NCI-H146 treated with DMSO at 0.1 percent for 48 hours (cell line): ENCODE measurements around the gene ADA.
"Not testable (repeated sequence)": the region's sequence is repeated elsewhere in the genome, so short reads cannot be mapped to it uniquely, and the experiment has no call there.

ENCODE experiments used
- DNase-seq: peaks from one replicate; lab custom pipeline; 2025; ENCODE audit not compliant: unreplicated experiment; lab: John Stamatoyannopoulos, UW

ADA gene

DNA sequence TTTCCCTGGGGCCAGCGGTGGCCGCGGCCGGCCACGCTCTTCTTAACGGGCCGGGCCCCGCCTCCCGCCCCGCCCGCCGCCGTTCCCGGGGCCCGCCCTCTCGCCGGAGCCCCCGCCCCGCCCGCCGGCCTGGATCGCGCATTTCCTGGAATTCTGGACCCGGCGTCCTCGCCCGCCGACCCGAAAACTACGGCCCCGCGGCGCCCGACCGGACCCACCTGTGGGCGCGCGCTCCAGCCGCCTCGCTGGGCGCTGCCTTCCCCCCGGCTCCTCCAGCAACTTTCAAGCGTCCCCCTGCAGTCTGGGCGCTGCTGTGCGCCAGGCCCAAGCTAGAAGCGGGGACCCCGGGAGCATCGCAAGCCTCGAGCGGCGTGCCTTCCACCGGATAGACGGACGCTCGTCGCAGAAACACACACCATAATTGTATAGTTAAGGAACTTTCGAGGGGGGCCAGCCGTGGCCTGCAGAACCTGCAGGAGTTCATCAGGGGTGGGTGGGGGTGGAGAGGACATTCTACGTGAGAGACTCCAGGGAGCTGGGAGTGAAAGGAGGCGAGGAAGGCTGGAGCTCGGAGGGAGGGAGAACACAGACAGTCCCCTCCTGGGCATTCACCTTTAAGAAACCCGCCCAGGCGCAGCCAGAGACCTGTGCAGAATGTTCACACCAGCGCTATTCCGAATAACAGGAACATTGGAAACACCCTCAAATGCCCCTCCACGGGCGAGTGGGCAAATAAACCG lies at the start of gene ADA:
Gene ADA (minus strand): TSS at position 16 of the 740 bp plus-strand sequence. CDS start 92 bp downstream, outside the sequence.
- DNase-seq = peak; percentile 61

DNA sequence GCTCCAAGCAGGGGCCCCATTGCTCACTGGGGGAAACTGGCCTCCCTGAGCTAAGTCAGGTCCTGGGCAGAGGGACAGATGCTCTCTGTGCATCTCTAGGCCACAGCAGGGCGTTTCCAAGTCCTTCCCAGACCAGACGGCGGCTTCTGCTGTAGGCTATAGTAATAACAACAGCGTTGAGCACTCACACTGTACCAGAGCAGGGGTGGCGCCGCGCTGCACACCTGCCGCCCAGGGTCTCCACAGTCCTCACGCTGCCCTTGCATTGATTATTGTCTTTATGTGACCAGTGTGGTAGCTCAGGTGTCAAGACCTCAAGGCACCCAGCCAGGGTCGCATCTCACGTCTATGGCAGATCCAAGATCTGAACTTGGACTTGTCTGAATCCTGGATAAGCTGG lies 48.8 kb upstream of the ADA start:
- DNase-seq = peak; percentile 53

DNA sequence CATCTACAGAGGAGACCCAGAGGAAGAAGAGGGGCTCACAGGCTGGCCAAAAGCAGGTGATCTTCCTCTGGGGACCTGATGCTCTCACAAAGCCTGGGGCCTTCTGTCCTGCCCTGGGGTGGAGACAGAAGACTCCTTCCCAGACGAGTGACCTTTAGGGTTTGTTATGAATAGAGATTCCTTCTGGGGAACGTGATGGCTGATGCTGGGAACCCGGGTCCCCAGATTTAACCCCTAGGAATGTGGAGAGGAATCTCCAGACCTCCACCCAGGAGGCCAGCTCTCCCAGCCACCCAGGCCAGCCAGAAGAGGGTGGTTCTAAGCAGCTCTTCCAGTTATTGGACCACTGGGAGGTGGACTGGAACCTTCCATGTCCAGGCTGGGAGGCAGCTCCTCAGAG lies 46.9 kb upstream of the ADA start:
- DNase-seq = no peak

DNA sequence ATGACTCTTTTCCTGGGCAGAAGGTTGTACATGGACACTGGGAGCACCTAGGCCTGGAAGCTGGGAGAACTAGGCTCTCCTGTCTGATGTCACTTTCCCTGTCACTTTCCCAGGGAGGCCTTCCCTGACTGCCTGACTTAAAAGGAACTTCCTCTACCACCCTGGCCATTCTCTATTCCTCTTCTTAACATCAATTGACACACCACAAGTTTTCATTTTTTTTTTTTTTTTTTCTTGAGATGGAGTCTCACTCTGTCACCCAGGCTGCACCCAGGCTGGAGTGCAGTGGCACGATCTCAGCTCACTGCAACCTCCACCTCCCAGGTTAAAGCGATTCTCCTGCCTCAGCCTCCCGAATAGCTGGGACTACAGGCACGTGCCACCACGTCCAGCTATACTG lies 45.5 kb upstream of the ADA start:
- not testable (repeated sequence) for DNase-seq

DNA sequence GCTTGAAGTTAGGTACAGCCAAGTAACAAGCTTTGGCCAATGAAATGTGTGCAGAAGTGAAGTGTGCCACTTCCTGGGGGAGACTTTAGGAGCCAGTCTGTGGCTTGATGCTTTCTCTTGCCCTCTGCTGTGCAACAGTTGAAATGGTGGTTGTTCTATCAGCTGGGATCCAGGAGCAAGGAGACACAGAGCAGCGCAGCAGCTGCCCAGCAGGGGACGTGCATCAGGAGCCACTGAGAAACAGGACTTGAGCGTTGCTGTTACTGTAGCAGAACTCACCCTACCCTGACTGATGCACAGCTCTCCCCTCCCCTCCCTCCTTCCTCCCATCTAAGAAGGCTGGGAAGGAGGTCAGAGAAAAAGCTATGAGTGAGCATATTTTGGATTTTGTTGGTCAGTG lies 44.8 kb upstream of the ADA start:
- DNase-seq = no peak

DNA sequence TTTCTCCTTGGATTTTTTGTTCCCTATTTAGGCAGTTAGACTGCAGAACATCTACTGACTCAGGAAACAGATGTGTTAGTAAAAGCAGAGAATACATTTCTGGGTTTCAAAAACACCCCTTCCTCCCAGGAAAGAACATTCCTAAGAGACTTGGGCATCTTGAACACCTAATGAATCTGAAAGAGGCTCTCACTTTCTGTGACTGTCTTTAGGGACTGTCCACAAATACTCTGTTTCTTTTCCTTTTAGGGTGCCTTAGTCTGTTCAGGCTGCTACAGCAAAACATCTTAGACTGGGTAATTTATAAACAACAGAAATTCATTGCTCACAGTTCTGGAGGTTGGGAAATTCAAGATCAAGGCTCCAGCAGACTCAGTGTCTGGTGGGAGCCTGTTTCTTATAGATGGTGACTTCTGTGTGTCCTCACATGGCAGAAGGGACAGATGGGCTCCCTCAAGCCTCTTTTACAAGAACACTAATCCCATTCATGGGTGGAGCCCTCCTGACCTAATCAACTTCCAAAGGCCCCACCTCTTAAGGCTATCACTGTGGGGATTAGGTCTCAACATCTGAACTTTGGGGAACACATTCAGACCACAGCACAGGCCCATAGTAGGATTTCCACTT lies 44.3 kb upstream of the ADA start:
- no peak for DNase-seq

DNA sequence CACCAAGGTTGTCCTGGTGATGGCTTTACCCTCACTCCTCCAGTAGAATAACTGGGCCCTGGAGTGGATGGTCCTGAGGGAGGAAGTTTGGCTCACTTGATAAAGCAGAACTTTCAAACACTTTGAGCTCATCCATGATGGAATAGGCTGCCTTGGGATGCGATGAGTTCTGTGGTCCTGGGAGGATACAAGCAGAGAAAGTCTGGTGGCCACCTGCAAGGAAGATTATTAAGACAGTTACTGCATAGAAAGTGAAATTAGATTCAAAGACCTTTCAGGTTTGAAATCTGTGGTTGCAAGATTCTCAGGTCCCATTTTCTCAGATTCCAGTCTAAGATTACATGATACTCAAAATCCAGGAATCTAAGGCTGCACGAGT lies 43.8 kb upstream of the ADA start:
- DNase-seq = no peak

DNA sequence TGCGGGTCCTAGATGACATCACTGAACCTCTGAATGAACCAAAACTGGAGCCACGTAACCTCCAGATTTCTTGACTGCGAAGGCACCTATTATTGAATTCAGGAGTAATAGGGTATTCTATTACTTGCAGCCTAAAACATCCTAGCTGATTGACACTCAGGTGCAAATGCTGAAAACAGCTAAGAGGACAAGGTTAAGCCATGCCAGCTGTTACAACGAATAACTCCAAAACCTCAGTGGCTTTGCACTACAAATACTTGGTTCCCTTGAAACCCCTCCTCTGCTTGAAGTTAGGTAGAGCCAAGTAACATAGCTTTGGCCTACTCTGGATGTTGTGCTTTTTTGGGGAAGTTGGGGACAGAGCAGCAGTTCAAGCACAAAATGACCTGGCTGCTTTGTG lies 42.7 kb upstream of the ADA start:
- DNase-seq = no peak

DNA sequence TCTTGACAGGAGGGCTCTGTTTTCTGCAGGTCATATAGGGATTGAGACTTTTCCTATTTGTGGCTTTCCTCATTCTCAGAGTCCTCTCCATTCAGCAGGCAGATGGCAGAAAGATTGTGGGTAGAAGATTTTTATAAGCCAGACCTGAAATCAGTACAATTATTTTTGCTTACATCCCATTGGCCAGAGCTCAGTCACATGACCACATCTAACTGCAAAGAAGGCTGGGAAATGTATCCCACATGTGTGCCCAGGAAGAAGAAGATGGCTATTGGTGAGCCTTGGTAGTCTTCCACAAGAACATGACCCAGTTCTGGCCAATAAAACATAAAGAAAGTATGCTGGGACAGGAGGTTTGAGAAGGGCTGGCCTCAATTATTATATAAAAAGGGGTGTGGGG lies 42.1 kb upstream of the ADA start:
- no peak for DNase-seq

DNA sequence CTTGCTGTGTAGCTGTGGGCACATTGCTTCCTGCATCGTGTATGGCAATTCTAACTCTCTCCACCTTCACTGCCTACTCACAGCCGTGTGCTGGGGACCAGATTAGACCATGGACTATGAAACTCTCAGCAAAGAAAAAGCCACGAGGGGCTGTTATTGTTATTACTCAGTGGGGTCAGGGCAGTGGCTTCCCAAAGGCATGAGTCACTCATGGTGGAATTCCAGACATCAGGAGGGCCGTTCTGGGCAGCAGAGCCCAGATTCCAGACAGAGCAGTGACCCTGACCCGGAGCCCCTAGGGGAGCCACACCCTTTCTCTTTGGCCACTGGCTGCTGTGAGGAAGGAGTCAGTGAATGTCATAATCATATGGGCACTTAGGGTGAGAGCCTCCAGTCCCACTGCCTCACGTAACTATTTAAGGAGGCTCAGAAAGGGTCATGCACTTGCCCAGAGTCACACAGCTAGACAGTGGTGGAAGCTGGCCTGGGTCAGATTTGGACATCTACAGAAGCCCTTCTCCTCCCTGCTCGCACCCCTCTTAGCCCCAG lies 41.5 kb upstream of the ADA start:
- no peak for DNase-seq

DNA sequence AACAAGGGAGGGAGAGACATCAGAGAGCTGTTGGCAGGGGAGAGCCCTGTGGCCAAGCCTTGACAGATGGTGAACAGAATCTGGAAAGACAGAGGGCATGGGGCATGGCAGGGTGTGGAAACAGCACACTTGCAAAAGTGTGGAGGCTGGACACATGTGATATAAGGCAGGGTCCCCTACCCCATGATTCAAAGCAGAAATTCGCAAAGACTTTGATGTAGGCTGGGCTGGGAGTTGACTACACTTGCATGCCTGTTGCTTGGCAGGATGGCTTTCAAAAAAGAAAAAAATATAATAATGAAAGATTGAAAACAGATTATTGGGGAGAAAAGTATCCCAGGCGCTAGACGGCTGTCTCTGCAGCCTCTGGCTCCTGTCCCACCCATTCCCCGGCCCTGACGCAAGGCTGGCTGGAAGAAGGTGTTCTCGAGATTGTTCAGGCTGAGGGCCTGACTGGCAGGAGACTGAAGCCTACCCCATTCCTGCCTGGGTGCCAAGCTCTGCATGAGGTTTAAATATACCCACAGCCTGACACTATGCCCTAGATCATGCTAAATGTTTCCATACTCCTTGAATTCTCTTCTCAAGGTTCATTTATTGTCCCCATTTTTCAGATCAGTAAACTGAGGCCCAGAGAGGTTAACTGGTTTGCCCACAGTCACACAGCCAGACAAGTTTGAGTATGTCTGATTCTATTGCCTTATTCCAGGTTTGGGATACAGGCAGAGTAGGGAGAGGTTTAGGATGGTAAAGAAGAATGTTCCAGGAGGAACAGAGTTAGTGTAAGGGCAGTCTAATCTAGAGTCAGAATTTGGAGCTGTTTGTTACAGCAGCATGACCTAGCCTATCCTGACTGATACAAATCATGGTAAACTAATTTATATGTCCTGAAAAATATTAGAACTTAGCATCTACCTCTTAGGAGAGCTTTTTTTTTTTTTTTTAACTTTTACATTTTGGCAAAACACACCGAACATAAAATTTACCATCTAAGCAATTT lies 40.2 kb upstream of the ADA start:
- DNase-seq = no peak

DNA sequence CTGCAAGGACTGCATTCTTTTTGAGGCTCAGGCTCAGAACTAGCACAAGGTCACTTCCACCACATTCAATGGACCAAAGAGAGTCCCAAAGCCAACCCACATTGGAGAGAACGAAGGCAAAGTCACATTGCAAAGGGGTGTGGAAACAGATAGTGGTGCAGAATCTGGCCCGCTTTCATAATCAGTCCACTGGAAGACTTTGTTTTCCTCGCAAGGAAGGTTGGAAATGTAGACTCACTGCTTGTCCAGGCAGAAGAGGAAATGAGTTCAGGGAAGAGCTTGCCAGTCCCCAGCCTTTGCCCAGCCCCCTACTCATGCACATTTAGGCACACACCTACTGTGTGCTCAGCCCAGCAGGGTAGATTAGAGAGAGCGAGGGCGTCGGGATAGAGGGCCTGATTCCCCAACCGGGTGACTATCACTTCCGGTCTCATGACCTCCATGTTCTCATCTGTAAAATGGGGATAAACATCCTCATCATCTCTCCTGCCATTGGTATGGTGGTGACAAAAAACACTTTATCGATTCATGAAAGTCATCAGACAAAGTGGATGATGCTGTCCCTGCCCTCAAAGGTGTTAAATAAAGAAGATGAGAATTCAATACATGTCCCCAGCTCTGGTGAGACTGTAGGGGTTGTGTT lies 39.4 kb upstream of the ADA start:
- DNase-seq = no peak

DNA sequence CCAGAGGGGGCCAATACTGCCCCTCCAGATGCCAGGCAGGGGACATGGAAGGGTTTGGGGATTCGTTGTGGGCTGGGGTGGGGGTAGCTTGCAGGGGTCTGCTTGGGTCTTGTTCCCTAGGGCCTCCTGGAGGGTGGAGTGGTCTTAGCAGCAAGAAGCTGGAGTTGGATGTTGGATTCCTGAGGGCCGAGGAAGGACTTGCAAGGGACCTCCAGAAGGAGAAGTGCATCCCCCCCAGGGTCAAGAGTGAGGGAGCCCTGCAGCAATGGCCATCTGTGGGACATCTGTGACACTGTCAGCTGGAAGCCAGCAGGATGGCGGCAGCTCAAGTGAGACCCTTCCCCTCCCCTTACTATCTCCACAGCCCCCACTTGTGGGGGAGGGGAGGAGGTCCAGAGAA lies 38.3 kb upstream of the ADA start:
- no peak for DNase-seq

DNA sequence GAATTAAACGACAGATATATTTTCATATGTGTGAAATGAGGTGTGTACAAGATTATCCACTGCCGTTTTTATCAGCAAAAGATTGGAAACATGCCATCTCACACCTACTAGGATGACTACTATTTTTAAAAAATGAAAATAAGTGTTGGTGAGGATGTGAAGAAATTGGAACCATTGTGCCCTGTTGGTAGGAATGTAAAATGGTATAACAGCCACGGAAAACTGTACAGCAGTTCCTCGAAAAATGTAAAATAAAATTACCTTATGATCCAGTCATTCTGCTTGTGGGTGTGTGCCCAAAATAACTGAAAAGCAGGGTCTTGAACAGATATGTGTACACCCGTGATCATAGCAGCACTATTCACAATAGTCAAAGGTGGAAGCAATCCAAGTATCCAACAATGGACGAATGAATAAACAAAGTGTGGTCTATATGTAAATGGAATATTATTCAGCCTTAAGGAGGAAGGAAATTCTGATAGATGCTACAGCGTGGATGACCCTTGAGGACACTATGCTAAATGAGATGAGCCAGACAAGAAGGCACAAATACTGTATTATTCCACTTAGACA lies 36.6 kb upstream of the ADA start:
- DNase-seq = no peak

DNA sequence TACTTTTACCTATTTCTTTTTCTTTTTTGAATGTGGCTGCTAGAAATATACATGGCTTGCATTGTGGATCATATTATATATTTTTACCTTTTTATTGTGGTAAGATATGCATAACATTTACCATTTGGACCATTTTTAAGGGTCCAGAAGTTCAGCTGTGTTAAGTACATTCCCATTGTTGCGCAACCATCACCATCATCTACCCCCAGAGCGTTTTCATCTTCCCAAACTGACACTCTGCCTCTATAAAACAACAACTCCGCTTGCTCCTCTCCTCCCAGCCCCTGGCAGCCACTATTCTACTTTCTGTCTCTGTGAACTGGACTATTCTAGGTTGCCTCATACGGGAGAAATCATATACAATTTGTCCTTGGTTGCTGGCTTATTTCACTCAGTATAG lies 35.4 kb upstream of the ADA start:
- no peak for DNase-seq

DNA sequence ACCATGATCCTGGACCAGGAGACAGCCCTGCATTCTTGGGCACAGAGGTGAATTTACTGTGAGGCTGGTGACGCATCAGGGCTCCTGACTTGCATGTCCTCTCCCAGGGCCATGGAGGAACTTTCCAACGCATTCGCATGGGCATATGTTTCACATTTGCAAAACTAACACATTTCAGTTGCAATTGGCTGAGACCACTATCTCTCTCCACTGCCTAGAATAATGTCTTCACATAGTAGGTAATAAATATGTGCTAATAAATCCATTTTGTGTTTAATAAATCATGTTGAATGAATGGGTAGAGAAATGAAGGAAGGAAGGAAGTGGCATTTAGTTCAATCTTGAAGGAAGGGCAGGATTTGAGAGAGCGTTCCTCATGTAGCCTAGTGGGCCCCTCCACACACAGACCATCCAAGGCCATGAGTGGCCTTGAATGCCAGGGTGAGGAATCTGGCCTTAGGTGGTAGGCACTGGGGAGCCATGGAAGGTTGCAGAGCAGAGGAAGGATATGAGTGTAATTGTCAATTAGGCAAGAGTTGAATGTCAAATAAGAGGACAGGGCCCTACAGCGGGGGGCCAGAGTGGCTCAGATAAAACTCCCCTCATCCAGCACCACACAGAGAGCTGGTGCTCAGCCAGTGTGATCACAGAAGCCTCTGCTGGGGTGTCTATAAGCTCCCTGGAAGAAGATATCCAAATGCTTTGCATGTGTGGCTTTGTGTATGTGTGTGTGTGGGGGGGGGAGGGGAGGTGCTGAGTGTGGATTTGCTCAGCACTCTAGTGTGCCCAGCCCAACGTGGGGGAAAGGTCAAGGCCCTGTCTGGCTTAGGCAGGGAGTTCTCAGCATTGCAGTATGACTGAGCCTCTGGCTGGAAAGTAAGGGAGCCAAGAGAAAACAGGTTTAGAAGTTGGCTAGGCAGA lies 32.8 kb upstream of the ADA start:
- no peak for DNase-seq

DNA sequence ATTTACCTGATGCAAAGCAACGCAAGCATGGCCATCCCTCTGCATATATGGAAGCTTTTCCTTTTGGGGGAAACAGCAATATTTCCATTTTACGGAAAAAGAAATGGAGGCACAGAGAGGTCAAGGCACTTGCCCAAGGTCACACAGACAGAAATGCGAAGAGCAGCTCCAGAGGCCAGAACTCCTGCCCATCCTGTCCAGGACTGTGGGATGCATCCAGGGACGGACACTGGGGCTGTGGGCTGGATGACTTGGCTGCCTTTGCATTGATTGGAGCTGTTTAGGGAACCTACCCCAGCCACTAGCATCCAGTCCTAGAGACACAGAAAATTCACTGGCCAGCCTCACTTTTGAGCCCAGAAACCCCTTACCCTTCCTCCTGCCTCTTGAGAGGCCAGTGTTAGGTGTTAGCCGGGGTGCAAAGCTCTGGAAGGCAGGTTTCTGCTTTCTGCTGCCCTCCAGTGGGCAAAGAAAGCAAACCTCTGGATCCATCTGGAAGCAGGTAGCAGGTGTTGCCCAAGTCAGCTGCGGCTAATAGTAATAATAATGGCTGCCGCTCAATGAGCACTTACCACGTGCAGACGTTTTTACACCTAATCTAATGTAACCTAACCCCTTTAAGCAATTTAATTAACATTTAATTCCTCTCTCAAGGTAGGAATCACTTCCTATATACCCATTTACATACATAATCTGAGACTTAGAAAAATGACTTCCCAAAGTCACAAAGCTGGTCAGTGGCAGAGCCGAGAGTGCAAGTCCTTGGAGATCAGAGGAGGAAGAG lies 32.0 kb upstream of the ADA start:
- peak; percentile 40 for DNase-seq

DNA sequence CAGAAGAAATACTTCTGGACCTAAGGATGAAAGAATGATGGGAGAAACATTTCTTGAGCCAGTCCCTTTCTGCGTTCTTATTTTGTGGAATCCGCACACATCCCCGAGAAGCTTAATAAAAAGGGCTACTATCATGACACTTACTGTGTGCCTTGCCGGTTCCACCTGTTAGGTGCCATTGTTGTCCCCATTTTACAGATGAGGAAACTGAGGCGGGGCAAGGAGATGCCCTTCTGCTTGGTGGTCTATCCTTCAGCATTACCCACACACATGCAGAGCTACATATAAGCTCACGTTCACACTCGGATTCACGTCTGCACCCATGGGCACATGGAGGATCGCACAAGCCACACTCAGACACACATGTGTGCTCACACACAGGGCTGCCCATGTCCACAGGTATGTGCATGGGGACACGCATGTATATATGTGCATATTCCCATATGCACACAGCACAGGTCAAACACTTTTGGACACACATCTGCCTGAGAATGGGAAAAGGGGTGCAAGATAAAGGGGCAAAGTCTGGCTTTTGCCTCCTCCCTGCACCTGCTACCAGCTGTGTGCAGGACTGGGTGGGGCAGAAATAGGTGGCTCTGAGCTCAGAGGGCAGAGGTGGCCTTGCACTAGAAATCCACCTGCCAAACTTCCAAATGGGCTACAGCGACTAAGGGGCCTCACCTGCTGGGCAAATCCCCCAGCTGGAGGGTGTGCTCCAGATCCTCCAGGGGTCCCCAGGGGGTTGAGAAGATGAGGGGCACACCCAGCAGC lies 30.5 kb upstream of the ADA start:
- no peak for DNase-seq
